GM10248 (cell line): ENCODE measurements around the gene RBM38.
A peak's percentile ranks its signal among the peaks of the same experiment; 100 is the strongest.

Experiments used
- CTCF ChIA-PET: fragments of 300-600 bp; sonication (Branson Sonifier 250); formaldehyde crosslinking; extraction: SDS; loops from one replicate; lab custom pipeline; 2021; ENCODE audit warnings: antibody characterized with exemption; lab: Yijun Ruan, JAX
- POLR2A ChIA-PET: fragments of 350-650 bp; sonication (Branson Sonifier 250); formaldehyde crosslinking; extraction: SDS; loops from one replicate; lab custom pipeline; 2020; ENCODE audit warnings: antibody characterized with exemption; lab: Yijun Ruan, JAX
- DNase-seq: peaks from one replicate; pipeline ENCODE4 v3.0.0; 2012; ENCODE audit errors: extremely low spot score
- CTCF ChIP-seq: IDR thresholded peaks from 2 replicates; pipeline ENCODE4 v1.5.1; 2012; ENCODE audit warnings: mild to moderate bottlenecking, low read depth; ENCODE audit errors: extremely low read depth, missing control alignments, control extremely low read depth

Gene RBM38

GRCh38 chr20:57398231-57398821 is 7.1 kb downstream of the RBM38 start:
- ChIA-PET CTCF (interaction anchor here (0.9 to 3.4 kb wide), 14 partner anchors 8 to 100 kb away, joined by 3 to 13 read pairs (median 4); no protein-coding TSS in a partner anchor), POLR2A (interaction anchor here (0.5 to 2.7 kb wide), 10 partner anchors 9 to 86 kb away, joined by 3 to 15 read pairs (median 3); no protein-coding TSS in a partner anchor)
- no peak for TF ChIP-seq CTCF
- peak; percentile 85 for DNase-seq

DNA sequence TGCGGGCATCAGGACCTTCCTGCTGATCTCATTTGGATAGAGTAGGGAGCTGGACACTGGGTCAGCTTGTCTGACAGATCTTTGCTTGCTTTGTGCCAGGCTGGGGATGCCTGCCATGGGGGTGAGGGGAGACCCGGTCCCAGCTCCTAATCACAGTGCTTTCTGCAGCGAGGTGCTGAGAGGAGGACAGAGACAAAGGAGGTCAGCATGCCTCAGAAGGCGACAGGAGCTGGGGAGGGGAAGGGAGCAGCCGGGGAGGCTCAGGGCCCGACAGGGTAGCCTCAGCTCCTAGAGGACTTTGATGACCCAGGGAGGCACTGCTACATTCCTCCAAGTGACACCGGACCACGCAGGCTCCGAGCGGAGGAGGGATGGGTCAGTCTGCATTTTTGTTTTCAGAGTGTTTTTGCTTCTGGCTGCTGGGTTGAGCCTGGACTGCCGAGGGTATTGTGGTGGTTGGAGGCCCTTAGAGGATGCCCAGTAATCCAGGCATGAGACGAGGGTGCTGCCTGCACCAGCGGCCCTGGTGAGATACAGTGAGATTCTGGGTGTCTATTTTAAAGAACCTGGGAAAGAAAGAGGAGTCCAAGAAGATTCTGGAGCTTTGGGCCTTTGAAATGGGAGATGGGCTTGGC is 7.8 kb downstream of the RBM38 start:
- no peak for DNase-seq
- CTCF ChIA-PET = interaction anchor here (0.7 to 3.4 kb wide), 15 partner anchors 9 to 99 kb away, joined by 3 to 13 read pairs (median 4); no protein-coding TSS in a partner anchor
- TF ChIP-seq CTCF = no peak
- POLR2A ChIA-PET = interaction anchor here (0.9 to 2.7 kb wide), 6 partner anchors 10 to 82 kb away, joined by 3 to 15 read pairs (median 6); no protein-coding TSS in a partner anchor

DNA sequence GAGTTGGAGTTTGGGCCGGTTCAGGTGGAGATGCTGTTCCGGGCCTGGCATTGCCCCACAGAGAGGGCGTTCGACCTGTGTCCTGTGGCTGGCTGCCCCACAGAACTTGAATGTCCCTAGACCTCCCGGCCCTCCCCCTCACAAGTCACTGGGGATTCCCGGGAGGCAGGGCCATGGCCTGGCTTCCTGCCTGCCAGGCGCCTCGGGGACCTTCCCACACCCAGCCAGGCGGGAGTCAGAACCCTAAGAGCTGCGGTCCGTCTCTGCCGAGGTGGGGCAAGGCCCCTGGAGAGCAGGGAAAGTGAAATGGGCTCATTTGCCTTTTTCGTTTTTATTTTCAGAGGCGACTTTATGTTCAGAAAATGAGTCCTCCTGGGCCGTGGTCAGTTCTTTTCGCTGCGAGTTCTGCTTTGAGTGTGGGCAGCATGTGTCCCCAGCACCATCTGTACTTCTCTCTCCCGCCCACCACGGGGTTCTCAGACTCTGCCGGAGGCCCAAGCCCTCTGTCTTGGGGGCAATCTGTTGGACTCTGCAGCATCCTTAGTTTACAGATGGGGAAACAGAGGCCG is 8.5 kb downstream of the RBM38 start:
- CTCF ChIA-PET = interaction anchor here (1.0 to 3.4 kb wide), 14 partner anchors 10 to 96 kb away, joined by 3 to 13 read pairs (median 4); no protein-coding TSS in a partner anchor
- peak; percentile 83 for DNase-seq

GRCh38 chr20:57400231-57400701 is 9.1 kb downstream of the RBM38 start:
- ChIA-PET POLR2A (interaction anchor here (1.3 kb wide), 1 partner anchor 23 kb away, joined by 4 read pairs; no protein-coding TSS in a partner anchor), CTCF (interaction anchor here (1.2 to 3.3 kb wide), 10 partner anchors 10 to 95 kb away, joined by 3 to 13 read pairs (median 4); no protein-coding TSS in a partner anchor)
- DNase-seq = peak; percentile 75
- peak; percentile 37 for TF ChIP-seq CTCF

More for the DNA sequence above, 8.5 kb downstream of the RBM38 start:
- TF ChIP-seq CTCF = no peak
- POLR2A ChIA-PET = interaction anchor here (0.9 to 2.7 kb wide), 4 partner anchors 10 to 74 kb away, joined by 3 to 15 read pairs (median 4); no protein-coding TSS in a partner anchor

DNA sequence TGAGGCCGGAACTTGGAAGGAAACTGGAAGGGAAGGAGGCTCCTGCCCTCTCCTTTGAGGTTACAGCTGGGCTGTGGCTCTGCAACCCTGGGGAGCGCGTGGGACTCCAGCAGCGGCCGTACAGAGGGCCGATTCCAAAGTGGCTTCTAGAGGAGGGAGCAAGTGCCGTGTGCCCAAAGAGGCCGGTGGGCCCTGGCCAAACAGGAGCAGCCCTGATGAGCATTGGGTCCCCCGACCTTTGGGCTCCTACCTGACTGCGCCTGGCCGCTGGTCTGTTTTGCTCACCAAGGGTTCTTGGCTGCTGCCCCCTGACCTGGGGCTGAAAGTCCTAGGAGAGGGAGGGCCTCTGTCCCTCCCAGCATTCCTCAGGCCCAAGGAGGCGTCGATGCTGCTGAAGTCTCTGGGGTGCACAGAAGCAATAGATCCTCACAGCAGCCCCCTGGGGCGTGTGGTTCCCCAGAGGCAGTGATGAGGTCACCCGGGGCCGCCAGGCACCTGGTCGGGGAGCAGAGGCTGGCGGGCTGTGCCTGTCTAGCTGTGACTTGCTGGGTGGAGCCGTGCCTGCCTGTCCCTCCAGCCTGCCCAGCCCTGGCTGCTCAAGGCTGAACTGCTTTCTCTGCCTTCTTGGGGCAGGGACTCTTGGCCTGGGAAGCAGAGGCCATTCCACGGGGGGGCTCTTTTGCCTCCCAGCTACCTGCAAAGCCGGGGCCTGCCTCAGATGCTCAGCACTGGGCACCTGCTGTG is 9.8 kb downstream of the RBM38 start:
- CTCF ChIA-PET = interaction anchor here (0.9 to 3.3 kb wide), 11 partner anchors 11 to 95 kb away, joined by 3 to 13 read pairs (median 4); no protein-coding TSS in a partner anchor

More for the DNA sequence above, 9.8 kb downstream of the RBM38 start:
- peak; percentile 73 for DNase-seq
- TF ChIP-seq CTCF = no peak
- POLR2A ChIA-PET = interaction anchor here (1.6 to 4.0 kb wide), 2 partner anchors 10 to 12 kb away, joined by 7 to 15 read pairs; partner anchors contain the start of gene RBM38
